GM19328 (cell line): Measurements from ENCODE around the gene ERC2.

ENCODE experiments used
- ATAC-seq: cut with Tn5 transposase; IDR thresholded peaks from one replicate; pipeline ENCODE4 v1.9.1; 2021; ENCODE audit warnings: mild to moderate bottlenecking, moderate library complexity; ENCODE audit not compliant: unreplicated experiment

Gene ERC2

GRCh38 chr3:55813268-55814097 lies 654.8 kb downstream of the ERC2 start:
- ATAC-seq: no peak

- ATAC-seq: no peak
Observed at GRCh38 chr3:55812394-55813013, 655.8 kb downstream of the ERC2 start.

GRCh38 chr3:55807210-55807609 lies 661.1 kb downstream of the ERC2 start:
- ATAC-seq: no peak

GRCh38 chr3:55805169-55805568 lies 663.1 kb downstream of the ERC2 start:
- ATAC-seq: no peak

- ATAC-seq: no peak
Observed at GRCh38 chr3:55804170-55805095, 663.8 kb downstream of the ERC2 start.

GRCh38 chr3:55802816-55803215 lies 665.5 kb downstream of the ERC2 start:
- no peak for ATAC-seq

- no peak for ATAC-seq
Observed at GRCh38 chr3:55801676-55802075, 666.6 kb downstream of the ERC2 start.

- ATAC-seq: no peak
Observed at GRCh38 chr3:55801068-55801467, 667.2 kb downstream of the ERC2 start.

- ATAC-seq: no peak
Observed at GRCh38 chr3:55797775-55798174, 670.5 kb downstream of the ERC2 start.

- ATAC-seq: no peak
Observed at GRCh38 chr3:55797084-55797483, 671.2 kb downstream of the ERC2 start.

GRCh38 chr3:55796533-55796932 lies 671.7 kb downstream of the ERC2 start:
- no peak for ATAC-seq

- no peak for ATAC-seq
Observed at GRCh38 chr3:55795746-55796145, 672.5 kb downstream of the ERC2 start.

- no peak for ATAC-seq
Observed at GRCh38 chr3:55795296-55795695, 673.0 kb downstream of the ERC2 start.

GRCh38 chr3:55792742-55793141 lies 675.5 kb downstream of the ERC2 start:
- ATAC-seq: no peak

- no peak for ATAC-seq
Observed at GRCh38 chr3:55792009-55792408, 676.3 kb downstream of the ERC2 start.

GRCh38 chr3:55790596-55791350 lies 677.5 kb downstream of the ERC2 start:
- ATAC-seq: no peak

- no peak for ATAC-seq
Observed at GRCh38 chr3:55789516-55789915, 678.8 kb downstream of the ERC2 start.

- ATAC-seq: no peak
Observed at GRCh38 chr3:55782807-55783206, 685.5 kb downstream of the ERC2 start.

GRCh38 chr3:55782351-55782750 lies 685.9 kb downstream of the ERC2 start:
- ATAC-seq: no peak

- ATAC-seq: no peak
Observed at GRCh38 chr3:55780913-55781312, 687.4 kb downstream of the ERC2 start.

- no peak for ATAC-seq
Observed at GRCh38 chr3:55779543-55779942, 688.7 kb downstream of the ERC2 start.
